ENCODE data around the gene DNM3.
"Not testable (repeated sequence)": the region's sequence is repeated elsewhere in the genome, so short reads cannot be mapped to it uniquely, and the experiment has no call there.

The DNM3 gene

GRCh38 chr1:172041742-172042141 is 200.4 kb downstream of the DNM3 start:
- no peak overlapping the region for H3K4me3 ChIP-seq (ENCODE audit: low read depth in 1 of 2, low read length in 1 of 2)
- H3K9me3 ChIP-seq = no peaks in the 10 kb centered on the region
- H3K36me3 ChIP-seq = no peaks in the 10 kb centered on the region
- no peaks in the 10 kb centered on the region for H3K27me3 ChIP-seq
- TF ChIP-seq CTCF (IDR thresholded peaks at IDR 0.05) = no peak
- peaks cover 0 to 11% of the 10 kb centered on the region in 2 experiments for H3K4me1 ChIP-seq (ENCODE audit: control insufficient read depth in 1 of 2, insufficient read depth in 1 of 2, low read depth in 1 of 2, low read length in 1 of 2)
- H3K27ac ChIP-seq = no peak overlapping the region

DNA sequence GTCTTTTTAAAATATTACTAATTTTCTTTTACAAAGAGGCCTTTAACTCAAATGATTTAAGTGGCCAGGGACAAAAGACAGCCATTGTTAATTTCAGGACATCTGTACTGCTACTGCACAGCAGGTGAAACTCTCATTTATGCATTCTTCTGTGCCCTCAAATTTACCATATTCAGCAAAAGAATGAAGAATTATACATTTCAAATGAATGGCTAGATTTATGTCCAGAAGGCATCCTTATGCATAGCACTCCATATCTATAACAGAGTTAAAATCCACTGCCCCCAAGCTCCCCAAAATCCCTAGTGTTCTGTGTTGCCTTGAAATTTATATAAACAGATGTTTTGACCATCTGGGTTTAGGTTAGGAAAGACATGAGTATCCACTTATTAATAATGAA is 202.6 kb downstream of the DNM3 start:
- peaks cover 0 to 11% of the 10 kb centered on the region in 2 experiments for H3K4me1 ChIP-seq (ENCODE audit: control insufficient read depth in 1 of 2, insufficient read depth in 1 of 2, low read depth in 1 of 2, low read length in 1 of 2)
- no peaks in the 10 kb centered on the region for H3K27me3 ChIP-seq
- H3K4me3 ChIP-seq (ENCODE audit: low read depth in 1 of 2, low read length in 1 of 2) = no peak overlapping the region
- TF ChIP-seq CTCF (IDR thresholded peaks at IDR 0.05) = no peak
- no peak overlapping the region for H3K27ac ChIP-seq
- no peaks in the 10 kb centered on the region for H3K9me3 ChIP-seq
- H3K36me3 ChIP-seq = no peaks in the 10 kb centered on the region

- Histone ChIP-seq H3K27me3 (no peaks in the 10 kb centered on the region), H3K4me3 (ENCODE audit: low read depth in 1 of 2, low read length in 1 of 2) (no peak overlapping the region), H3K4me1 (ENCODE audit: control insufficient read depth in 1 of 2, insufficient read depth in 1 of 2, low read depth in 1 of 2, low read length in 1 of 2) (no peaks in the 10 kb centered on the region), H3K36me3 (no peaks in the 10 kb centered on the region), H3K9me3 (no peaks in the 10 kb centered on the region), H3K27ac (no peak overlapping the region)
- TF ChIP-seq CTCF (IDR thresholded peaks at IDR 0.05) = no peak
Measured at GRCh38 chr1:172051898-172052297, 210.6 kb downstream of the DNM3 start.

DNA sequence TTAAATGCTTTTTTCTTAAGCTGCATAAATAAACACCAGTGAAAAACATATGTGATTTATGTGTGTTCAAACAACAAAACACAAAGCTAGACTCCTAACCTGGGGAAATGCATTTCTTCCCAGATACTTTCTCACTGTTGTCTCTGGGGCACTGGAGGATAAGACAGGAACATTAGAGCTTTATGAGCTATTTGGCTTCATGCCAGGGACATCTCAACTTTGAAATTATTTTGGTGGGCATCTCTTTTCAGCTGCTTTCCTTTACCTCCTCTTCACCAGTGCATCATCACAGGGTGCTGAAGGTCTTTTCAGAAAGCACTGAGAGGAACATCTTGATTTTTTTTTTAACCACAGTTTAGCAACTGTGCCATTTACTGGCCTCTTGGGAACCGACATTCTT is 212.9 kb downstream of the DNM3 start:
- TF ChIP-seq CTCF (IDR thresholded peaks at IDR 0.05) = no peak
- H3K4me3 ChIP-seq (ENCODE audit: low read depth in 1 of 2, low read length in 1 of 2) = no peak overlapping the region
- H3K27ac ChIP-seq = no peak overlapping the region
- H3K27me3 ChIP-seq = no peaks in the 10 kb centered on the region
- no peaks in the 10 kb centered on the region for H3K4me1 ChIP-seq (ENCODE audit: control insufficient read depth in 1 of 2, insufficient read depth in 1 of 2, low read depth in 1 of 2, low read length in 1 of 2)
- H3K36me3 ChIP-seq = no peaks in the 10 kb centered on the region
- no peaks in the 10 kb centered on the region for H3K9me3 ChIP-seq

DNA sequence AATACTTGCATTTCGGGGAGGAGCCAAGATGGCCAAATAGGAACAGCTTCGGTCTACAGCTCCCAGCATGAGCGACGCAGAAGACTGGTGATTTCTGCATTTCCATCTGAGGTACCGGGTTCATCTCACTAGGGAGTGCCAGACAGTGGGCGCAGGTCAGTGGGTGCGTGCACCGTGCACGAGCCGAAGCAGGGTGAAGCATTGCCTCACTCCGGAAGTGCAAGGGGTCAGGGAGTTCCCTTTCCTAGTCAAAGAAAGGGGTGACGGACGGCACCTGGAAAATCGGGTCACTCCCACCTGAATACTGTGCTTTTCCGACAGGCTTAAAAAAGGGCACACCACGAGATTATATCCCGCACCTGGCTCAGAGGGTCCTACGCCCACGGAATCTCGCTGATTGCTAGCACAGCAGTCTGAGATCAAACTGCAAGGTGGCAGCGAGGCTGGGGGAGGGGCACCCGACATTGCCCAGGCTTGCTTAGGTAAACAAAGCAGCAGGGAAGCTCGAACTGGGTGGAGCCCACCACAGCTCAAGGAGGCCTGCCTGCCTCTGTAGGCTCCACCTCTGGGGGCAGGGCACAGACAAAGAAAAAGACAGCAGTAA is 214.6 kb downstream of the DNM3 start:
- H3K9me3 ChIP-seq; H3K4me1 ChIP-seq (ENCODE audit: control insufficient read depth in 1 of 2, insufficient read depth in 1 of 2, low read depth in 1 of 2, low read length in 1 of 2); H3K27ac ChIP-seq; H3K27me3 ChIP-seq; H3K36me3 ChIP-seq; H3K4me3 ChIP-seq (ENCODE audit: low read depth in 1 of 2, low read length in 1 of 2): not testable (repeated sequence)

GRCh38 chr1:172068334-172068733 is 227.0 kb downstream of the DNM3 start:
- H3K9me3 ChIP-seq = no peaks in the 10 kb centered on the region
- no peak overlapping the region for H3K4me3 ChIP-seq (ENCODE audit: low read depth in 1 of 2, low read length in 1 of 2)
- H3K27me3 ChIP-seq = no peaks in the 10 kb centered on the region
- no peak overlapping the region for H3K27ac ChIP-seq
- H3K4me1 ChIP-seq (ENCODE audit: control insufficient read depth in 1 of 2, insufficient read depth in 1 of 2, low read depth in 1 of 2, low read length in 1 of 2) = no peaks in the 10 kb centered on the region
- no peaks in the 10 kb centered on the region for H3K36me3 ChIP-seq
- TF ChIP-seq CTCF (IDR thresholded peaks at IDR 0.05) = no peak

All from neutrophil (primary cell).